GM12801 (cell line): ENCODE data around the gene SDK2.

Source experiments
- CTCF ChIP-seq: IDR thresholded peaks from one replicate; pipeline ENCODE4 v1.5.1; 2011; ENCODE audit warnings: control low read depth; ENCODE audit not compliant: insufficient read length; ENCODE audit errors: extremely low read depth

SDK2 gene

DNA sequence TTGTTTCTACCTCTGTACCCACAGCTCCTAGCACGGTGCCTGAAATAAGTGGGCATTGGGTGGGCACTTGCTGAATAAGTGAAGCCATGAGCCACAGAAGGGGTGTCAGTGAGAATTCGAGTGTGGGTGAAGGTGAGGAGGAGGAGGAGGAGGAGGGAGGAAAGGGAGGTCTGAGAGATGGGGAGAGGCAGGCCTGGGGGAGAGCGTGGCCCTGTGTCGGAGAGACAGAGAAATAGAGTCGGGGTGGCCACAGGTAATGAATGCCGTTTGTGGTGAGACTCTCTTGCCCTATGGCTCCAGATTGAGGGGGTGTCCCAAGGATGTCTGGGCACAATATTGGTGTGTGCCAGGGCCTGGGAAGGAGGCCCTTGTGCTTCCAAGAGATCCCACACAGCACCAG, 49.2 kb downstream of the SDK2 start:
- no peak for TF ChIP-seq CTCF

- no peak for TF ChIP-seq CTCF
Observed at GRCh38 chr17:73594598-73594997, 49.6 kb downstream of the SDK2 start.

- TF ChIP-seq CTCF = no peak
Observed at GRCh38 chr17:73594025-73594424, 50.2 kb downstream of the SDK2 start.

DNA sequence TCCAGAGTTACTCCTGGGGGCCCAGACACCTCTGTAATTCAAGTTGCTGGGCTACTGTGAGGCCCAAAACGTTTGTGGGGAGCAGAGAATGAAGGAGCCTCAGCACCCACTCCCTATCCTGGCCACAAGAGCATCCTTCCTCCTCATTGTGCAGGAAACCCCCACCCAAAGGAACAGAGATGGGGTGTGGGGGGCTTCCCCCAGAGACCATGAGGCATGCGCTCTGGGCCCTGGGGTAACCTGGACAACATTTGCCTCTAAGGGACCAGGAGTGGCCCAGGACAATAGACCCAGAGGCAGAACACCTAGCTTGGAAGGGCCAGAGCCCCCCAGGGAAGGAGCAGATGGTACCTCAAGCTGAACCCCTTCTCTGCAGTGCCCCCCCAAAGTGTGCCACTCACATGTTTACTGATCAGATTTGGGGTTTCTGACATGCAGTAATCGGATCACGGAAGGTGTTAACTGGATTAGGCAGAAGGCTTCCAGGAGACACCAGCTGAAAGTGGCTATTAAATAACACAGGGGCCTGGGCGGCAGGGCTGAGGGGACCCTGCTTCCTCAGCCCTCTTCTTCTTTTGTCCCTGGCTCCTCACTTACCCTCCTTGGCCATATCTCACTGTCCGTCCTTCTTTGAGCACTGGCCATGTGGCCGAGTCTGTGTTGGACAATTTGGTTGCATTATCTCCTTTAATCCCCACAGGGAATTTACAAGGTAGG, 50.8 kb downstream of the SDK2 start:
- no peak for TF ChIP-seq CTCF

GRCh38 chr17:73592501-73592961, 51.7 kb downstream of the SDK2 start:
- TF ChIP-seq CTCF = no peak

GRCh38 chr17:73592079-73592415, 52.2 kb downstream of the SDK2 start:
- no peak for TF ChIP-seq CTCF

DNA sequence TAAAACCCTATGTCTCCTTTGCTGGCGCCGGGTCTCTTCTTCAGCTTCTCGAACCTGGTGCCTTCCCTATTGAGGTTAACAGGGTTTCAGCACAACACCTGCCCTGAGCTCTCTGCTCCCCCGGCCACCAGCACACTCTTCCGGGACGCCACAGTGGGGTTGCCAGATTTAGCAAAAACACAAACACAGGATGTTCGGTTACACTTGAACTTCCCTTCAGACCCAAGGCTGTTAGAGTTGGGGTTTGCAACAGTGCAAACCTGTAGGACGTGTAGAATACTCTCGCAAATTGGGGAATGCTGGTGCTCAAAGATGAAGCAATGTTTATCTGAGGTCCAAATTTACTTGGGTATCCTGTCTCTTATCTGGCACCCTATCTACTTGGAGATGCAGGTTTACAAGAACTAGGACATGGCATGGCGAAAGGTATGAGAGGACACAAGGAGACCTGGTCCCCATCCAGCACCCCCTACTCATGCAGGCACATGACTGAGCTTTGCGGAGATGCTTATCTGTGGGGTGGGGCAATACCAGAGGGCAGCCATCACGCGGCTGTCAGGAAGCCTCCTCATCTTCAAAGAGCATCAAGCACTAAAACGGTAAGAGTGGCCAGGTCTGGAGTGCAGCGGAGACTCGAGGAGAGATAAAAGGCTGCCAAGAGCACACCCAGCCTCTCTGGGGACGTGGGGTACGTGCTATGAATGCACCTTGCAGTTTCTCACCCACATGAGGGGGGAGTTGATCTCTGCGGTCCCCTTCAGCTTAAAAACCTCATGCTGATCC, 52.8 kb downstream of the SDK2 start:
- no peak for TF ChIP-seq CTCF
